ENCODE results near the gene HLA-G. TPM values are rescaled to one million over a fixed set of nuclear protein-coding genes. Genes with fewer than 3 reads are reported as not detected.

Gene HLA-G
- total RNA-seq, 1 donor from 2014 or later, result not detected

GRCh38 chr6:29811377-29811776 lies 16.2 kb upstream of the HLA-G start:
- Mint-ChIP-seq H3K4me3 (no peak overlapping the region), H3K27ac (ENCODE audit: unreplicated experiment) (no peak overlapping the region), H3K9me3 (no peaks in the 10 kb centered on the region), H3K36me3 (ENCODE audit: low read depth) (no peaks in the 10 kb centered on the region), H3K27me3 (ENCODE audit: low read depth) (peaks cover 50% of the 10 kb centered on the region), H3K4me1 (no peaks in the 10 kb centered on the region)
- TF ChIP-seq, protein P1, sequence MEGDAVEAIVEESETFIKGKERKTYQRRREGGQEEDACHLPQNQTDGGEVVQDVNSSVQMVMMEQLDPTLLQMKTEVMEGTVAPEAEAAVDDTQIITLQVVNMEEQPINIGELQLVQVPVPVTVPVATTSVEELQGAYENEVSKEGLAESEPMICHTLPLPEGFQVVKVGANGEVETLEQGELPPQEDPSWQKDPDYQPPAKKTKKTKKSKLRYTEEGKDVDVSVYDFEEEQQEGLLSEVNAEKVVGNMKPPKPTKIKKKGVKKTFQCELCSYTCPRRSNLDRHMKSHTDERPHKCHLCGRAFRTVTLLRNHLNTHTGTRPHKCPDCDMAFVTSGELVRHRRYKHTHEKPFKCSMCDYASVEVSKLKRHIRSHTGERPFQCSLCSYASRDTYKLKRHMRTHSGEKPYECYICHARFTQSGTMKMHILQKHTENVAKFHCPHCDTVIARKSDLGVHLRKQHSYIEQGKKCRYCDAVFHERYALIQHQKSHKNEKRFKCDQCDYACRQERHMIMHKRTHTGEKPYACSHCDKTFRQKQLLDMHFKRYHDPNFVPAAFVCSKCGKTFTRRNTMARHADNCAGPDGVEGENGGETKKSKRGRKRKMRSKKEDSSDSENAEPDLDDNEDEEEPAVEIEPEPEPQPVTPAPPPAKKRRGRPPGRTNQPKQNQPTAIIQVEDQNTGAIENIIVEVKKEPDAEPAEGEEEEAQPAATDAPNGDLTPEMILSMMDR (conservative IDR thresholded peaks at IDR 0.05), result no peak
- DNase-seq (ENCODE audit: low read depth, low spot score), result no peak

- H3K4me3 Mint-ChIP-seq, result no peak overlapping the region
- no peaks in the 10 kb centered on the region for H3K9me3 Mint-ChIP-seq
- no peak overlapping the region for H3K27ac Mint-ChIP-seq (ENCODE audit: unreplicated experiment)
- H3K27me3 Mint-ChIP-seq (ENCODE audit: low read depth), result peaks cover 39% of the 10 kb centered on the region
- DNase-seq (ENCODE audit: low read depth, low spot score), result no peak
- no peaks in the 10 kb centered on the region for H3K36me3 Mint-ChIP-seq (ENCODE audit: low read depth)
- TF ChIP-seq, protein P1 (conservative IDR thresholded peaks at IDR 0.05), result no peak
- H3K4me1 Mint-ChIP-seq, result no peaks in the 10 kb centered on the region
Observed at GRCh38 chr6:29813066-29813465, 14.6 kb upstream of the HLA-G start.

- Mint-ChIP-seq H3K4me1 (no peaks in the 10 kb centered on the region), H3K36me3 (ENCODE audit: low read depth) (no peaks in the 10 kb centered on the region), H3K27me3 (ENCODE audit: low read depth) (peaks cover 38% of the 10 kb centered on the region), H3K27ac (ENCODE audit: unreplicated experiment) (no peak overlapping the region), H3K9me3 (no peaks in the 10 kb centered on the region), H3K4me3 (no peak overlapping the region)
- DNase-seq (ENCODE audit: low read depth, low spot score), result no peak
- TF ChIP-seq, protein P1 (conservative IDR thresholded peaks at IDR 0.05), result no peak
Observed at GRCh38 chr6:29813809-29814208, 13.8 kb upstream of the HLA-G start.

GRCh38 chr6:29814379-29815117 lies 13.1 kb upstream of the HLA-G start:
- TF ChIP-seq, protein P1 (conservative IDR thresholded peaks at IDR 0.05), result no peak
- Mint-ChIP-seq H3K27me3 (ENCODE audit: low read depth) (peaks cover 40% of the 10 kb centered on the region), H3K36me3 (ENCODE audit: low read depth) (no peaks in the 10 kb centered on the region), H3K4me3 (no peak overlapping the region), H3K4me1 (no peaks in the 10 kb centered on the region), H3K27ac (ENCODE audit: unreplicated experiment) (no peak overlapping the region), H3K9me3 (no peaks in the 10 kb centered on the region)
- no peak for DNase-seq (ENCODE audit: low read depth, low spot score)

GRCh38 chr6:29815118-29815750 lies 12.4 kb upstream of the HLA-G start:
- H3K27me3 Mint-ChIP-seq (ENCODE audit: low read depth), result peaks cover 36% of the 10 kb centered on the region
- no peak for DNase-seq (ENCODE audit: low read depth, low spot score)
- no peaks in the 10 kb centered on the region for H3K4me1 Mint-ChIP-seq
- H3K27ac Mint-ChIP-seq (ENCODE audit: unreplicated experiment), result no peak overlapping the region
- H3K36me3 Mint-ChIP-seq (ENCODE audit: low read depth), result no peaks in the 10 kb centered on the region
- TF ChIP-seq, protein P1 (conservative IDR thresholded peaks at IDR 0.05), result no peak
- H3K9me3 Mint-ChIP-seq, result no peaks in the 10 kb centered on the region
- H3K4me3 Mint-ChIP-seq, result no peak overlapping the region
